ENCODE results near the gene HPX. TPM values are rescaled to one million over a fixed set of nuclear protein-coding genes. Genes with fewer than 3 reads are reported as not detected.
A peak's percentile ranks its signal among the peaks of the same experiment; 100 is the strongest.

HPX gene
- polyA plus RNA-seq, 3 donors, result 0.40 TPM; not detected in 2

GRCh38 chr11:6480299-6480914, 39.6 kb upstream of the HPX start:
- H3K36me3 Mint-ChIP-seq, result peaks cover 37 to 40% of the 10 kb centered on the region in 2 donors

GRCh38 chr11:6476571-6476970, 35.8 kb upstream of the HPX start:
- no peak overlapping the region for H2AFZ ChIP-seq (ENCODE audit: insufficient read depth, low read depth, low read length, poor library complexity, severe bottlenecking)
- peaks cover 0 to 2% (median 0%) of the 10 kb centered on the region in 7 donors for H3K9me3 Mint-ChIP-seq
- H4K20me1 ChIP-seq (ENCODE audit: insufficient read depth, low read length), result no peaks in the 10 kb centered on the region
- H3K4me3 ChIP-seq (replicated peaks in 1 of 3; ENCODE audit: low read depth in 2 of 3, low read length in 3 of 3), result no peak overlapping the region
- intact Hi-C loops (cut with micrococcal nuclease), result loop anchor here in 1 of 2 donors (10.0 kb wide), 1 partner anchor 1508 kb away; the partner anchor contains the start of gene EIF3F
- peaks cover 0 to 7% (median 1%) of the 10 kb centered on the region in 3 donors for H3K27me3 Mint-ChIP-seq (ENCODE audit: low read depth in 3 of 3)
- no peaks in the 10 kb centered on the region for H3K27me3 ChIP-seq (ENCODE audit: control insufficient read depth in 2 of 2, insufficient read depth in 2 of 2, low read length in 2 of 2)
- no peak overlapping the region for H3K27ac Mint-ChIP-seq
- peaks cover 22 to 26% of the 10 kb centered on the region in 2 donors for H3K36me3 Mint-ChIP-seq
- H3K4me1 ChIP-seq (ENCODE audit: control insufficient read depth in 1 of 2, insufficient read depth in 2 of 2, low read length in 2 of 2), result peaks cover 24 to 26% of the 10 kb centered on the region in 2 donors
- H3K27ac ChIP-seq (ENCODE audit: low read depth in 1 of 2, low read length in 2 of 2), result no peak overlapping the region
- peaks cover 19% of the 10 kb centered on the region for H3K79me2 ChIP-seq (ENCODE audit: insufficient read depth, low read length)
- H3K4me2 ChIP-seq (replicated peaks; ENCODE audit: extremely low read depth, low read length, poor library complexity, severe bottlenecking), result no peak overlapping the region
- no peak overlapping the region for H3K4me3 Mint-ChIP-seq
- no peak overlapping the region for H3K9ac ChIP-seq (ENCODE audit: insufficient read depth, low read length, poor library complexity, severe bottlenecking)
- WGBS (ENCODE audit: insufficient coverage), result 100% methylated on average over 3 of the region's 4 CpGs
- TF ChIP-seq, protein P1, sequence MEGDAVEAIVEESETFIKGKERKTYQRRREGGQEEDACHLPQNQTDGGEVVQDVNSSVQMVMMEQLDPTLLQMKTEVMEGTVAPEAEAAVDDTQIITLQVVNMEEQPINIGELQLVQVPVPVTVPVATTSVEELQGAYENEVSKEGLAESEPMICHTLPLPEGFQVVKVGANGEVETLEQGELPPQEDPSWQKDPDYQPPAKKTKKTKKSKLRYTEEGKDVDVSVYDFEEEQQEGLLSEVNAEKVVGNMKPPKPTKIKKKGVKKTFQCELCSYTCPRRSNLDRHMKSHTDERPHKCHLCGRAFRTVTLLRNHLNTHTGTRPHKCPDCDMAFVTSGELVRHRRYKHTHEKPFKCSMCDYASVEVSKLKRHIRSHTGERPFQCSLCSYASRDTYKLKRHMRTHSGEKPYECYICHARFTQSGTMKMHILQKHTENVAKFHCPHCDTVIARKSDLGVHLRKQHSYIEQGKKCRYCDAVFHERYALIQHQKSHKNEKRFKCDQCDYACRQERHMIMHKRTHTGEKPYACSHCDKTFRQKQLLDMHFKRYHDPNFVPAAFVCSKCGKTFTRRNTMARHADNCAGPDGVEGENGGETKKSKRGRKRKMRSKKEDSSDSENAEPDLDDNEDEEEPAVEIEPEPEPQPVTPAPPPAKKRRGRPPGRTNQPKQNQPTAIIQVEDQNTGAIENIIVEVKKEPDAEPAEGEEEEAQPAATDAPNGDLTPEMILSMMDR (IDR thresholded peaks at IDR 0.05), result no peak
- peaks cover 22 to 29% of the 10 kb centered on the region in 2 donors for H3K36me3 ChIP-seq (replicated peaks in 1 of 2; ENCODE audit: control insufficient read depth in 1 of 2, insufficient read depth in 2 of 2, low read length in 2 of 2)
- peaks cover 42% of the 10 kb centered on the region for H3K4me1 Mint-ChIP-seq
- H3K9me3 ChIP-seq (replicated peaks in 1 of 2; ENCODE audit: control insufficient read depth in 1 of 2, insufficient read depth in 1 of 2, low read length in 2 of 2), result no peaks in the 10 kb centered on the region
- no peak for DNase-seq

More at GRCh38 chr11:6480299-6480914, 39.6 kb upstream of the HPX start:
- peak overlapping the region; percentile 9 for H2AFZ ChIP-seq (ENCODE audit: insufficient read depth, low read depth, low read length, poor library complexity, severe bottlenecking)
- Mint-ChIP-seq H3K27ac (peak overlapping the region; percentile 96 to 99 (median 98)), H3K4me1 (peaks cover 35% of the 10 kb centered on the region), H3K9me3 (peaks cover 0 to 2% (median 0%) of the 10 kb centered on the region in 7 donors), H3K27me3 (ENCODE audit: low read depth in 3 of 3) (peaks cover 0 to 5% (median 0%) of the 10 kb centered on the region in 3 donors), H3K4me3 (peak overlapping the region; percentile 82 to 91)
- H3K9me3 ChIP-seq (replicated peaks in 1 of 2; ENCODE audit: control insufficient read depth in 1 of 2, insufficient read depth in 1 of 2, low read length in 2 of 2), result no peaks in the 10 kb centered on the region
- no peak for DNase-seq
- peaks cover 22 to 25% of the 10 kb centered on the region in 2 donors for H3K4me1 ChIP-seq (ENCODE audit: control insufficient read depth in 1 of 2, insufficient read depth in 2 of 2, low read length in 2 of 2)
- no peaks in the 10 kb centered on the region for H4K20me1 ChIP-seq (ENCODE audit: insufficient read depth, low read length)
- WGBS (ENCODE audit: insufficient coverage), result 78% methylated on average over 6 of the region's 9 CpGs
- peak overlapping the region; percentile 97 to 98 for H3K27ac ChIP-seq (ENCODE audit: low read depth in 1 of 2, low read length in 2 of 2)
- intact Hi-C loops (cut with micrococcal nuclease), result loop anchor here (2.0 to 10.0 kb wide), 6 partner anchors 90 to 243 kb away; partner anchors contain the start of genes CNGA4 (in 1 of the 2), ILK (in 1 of the 2), MRPL17 (in 1 of the 2) and RRP8 (in 1 of the 2)
- peaks cover 44 to 57% of the 10 kb centered on the region in 2 donors for H3K36me3 ChIP-seq (replicated peaks in 1 of 2; ENCODE audit: control insufficient read depth in 1 of 2, insufficient read depth in 2 of 2, low read length in 2 of 2)
- TF ChIP-seq, protein P1 (IDR thresholded peaks at IDR 0.05), result no peak
- peaks cover 32% of the 10 kb centered on the region for H3K79me2 ChIP-seq (ENCODE audit: insufficient read depth, low read length)
- peak overlapping the region; percentile 69 for H3K9ac ChIP-seq (ENCODE audit: insufficient read depth, low read length, poor library complexity, severe bottlenecking)
- H3K27me3 ChIP-seq (ENCODE audit: control insufficient read depth in 2 of 2, insufficient read depth in 2 of 2, low read length in 2 of 2), result no peaks in the 10 kb centered on the region
- H3K4me3 ChIP-seq (replicated peaks in 1 of 3; ENCODE audit: low read depth in 2 of 3, low read length in 3 of 3), result peak overlapping the region; percentile 56 to 78 (median 64)
- H3K4me2 ChIP-seq (replicated peaks; ENCODE audit: extremely low read depth, low read length, poor library complexity, severe bottlenecking), result peak overlapping the region; percentile 75

Data from CD14-positive monocyte (primary cell).